ENCODE data around the gene FALEC. TPM values are rescaled to one million over a fixed set of nuclear protein-coding genes. Genes with fewer than 3 reads are reported as not detected.
A peak's percentile ranks its signal among the peaks of the same experiment; 100 is the strongest.

FALEC gene
- total and polyA plus RNA-seq, 9 of the 15 experiments (the other 6 are each of a cell fraction or from before 2014, with no cell fraction given) = 0.15 to 1.8 (median 0.53) TPM; not detected in 5

GRCh38 chr1:150548632-150549495, 33.3 kb downstream of the FALEC start, which contains the start of gene ADAMTSL4 (continued):
- TF ChIP-seq ATF1 (CRISPR knock-in tag; IDR thresholded peaks at IDR 0.05) = no peak
- peak; percentile 33; the same call in 1 of the 2 replicates for TF ChIP-seq ATF1 (tag; IDR thresholded peaks at IDR 0.05)
- no peak for TF ChIP-seq PBX2 (CRISPR knock-in tag; IDR thresholded peaks at IDR 0.05; ENCODE audit: low read depth)
- no peak for TF ChIP-seq PBX2 (tag; conservative IDR thresholded peaks at IDR 0.05; ENCODE audit: low read depth)
- TF ChIP-seq CXXC5 (CRISPR knock-in tag; IDR thresholded peaks at IDR 0.05) = peak; percentile 85
- TF ChIP-seq HDAC2 (IDR thresholded peaks at IDR 0.05) = peak; percentile 74
- peak; percentile 36 to 89; a peak in 2 of 4 replicates for TF ChIP-seq MAZ (CRISPR knock-in tag; conservative IDR thresholded peaks at IDR 0.05 in 1 of 2, IDR thresholded peaks at IDR 0.05 in 1 of 2)
- TF ChIP-seq JUNB (CRISPR knock-in tag; conservative IDR thresholded peaks at IDR 0.05) = no peak
- TF ChIP-seq ZFP36 (IDR thresholded peaks at IDR 0.05; ENCODE audit: low read depth, low read length, partially characterized antibody) = no peak
- TF ChIP-seq ELF4 (CRISPR knock-in tag; IDR thresholded peaks at IDR 0.05) = no peak
- no peak for TF ChIP-seq PHB2 (IDR thresholded peaks at IDR 0.05; ENCODE audit: low read depth)
- TF ChIP-seq ZKSCAN3 (CRISPR knock-in tag; IDR thresholded peaks at IDR 0.05) = no peak
- no peak for TF ChIP-seq ZNF586 (CRISPR knock-in tag; conservative IDR thresholded peaks at IDR 0.05)
- TF ChIP-seq POLR2A (conservative IDR thresholded peaks at IDR 0.05) = peak; percentile 70
- TF ChIP-seq ZC3H4 (CRISPR knock-in tag; IDR thresholded peaks at IDR 0.05; ENCODE audit: borderline replicate concordance) = no peak
- no peak for TF ChIP-seq ZNF407 (IDR thresholded peaks at IDR 0.05; ENCODE audit: low read depth)

Data from K562 (cell line).